ENCODE results near the gene FGF1.

Gene FGF1

GRCh38 chr5:142685418-142686209 is at the start of gene FGF1:
FGF1 (minus strand) TSS chr5:142686090; CDS start chr5:142614127, 71,963 bp downstream.
- DNase-seq, result no peak

- DNase-seq, result no peak
Observed at GRCh38 chr5:142727735-142728047, 41.8 kb upstream of the FGF1 start.

GRCh38 chr5:142726188-142726731 is 40.4 kb upstream of the FGF1 start:
- DNase-seq, result no peak

GRCh38 chr5:142725231-142726187 is 39.6 kb upstream of the FGF1 start:
- DNase-seq, result no peak

GRCh38 chr5:142724821-142725220 is 38.9 kb upstream of the FGF1 start:
- DNase-seq, result no peak

GRCh38 chr5:142722896-142723295 is 37.0 kb upstream of the FGF1 start:
- DNase-seq, result no peak

- DNase-seq, result no peak
Observed at GRCh38 chr5:142722146-142722545, 36.3 kb upstream of the FGF1 start.

GRCh38 chr5:142720641-142721271 is 34.9 kb upstream of the FGF1 start:
- DNase-seq, result no peak

GRCh38 chr5:142719836-142720370 is 34.0 kb upstream of the FGF1 start:
- no peak for DNase-seq

GRCh38 chr5:142717582-142718215 is 31.8 kb upstream of the FGF1 start:
- no peak for DNase-seq

GRCh38 chr5:142716963-142717362 is 31.1 kb upstream of the FGF1 start:
- no peak for DNase-seq

GRCh38 chr5:142715291-142715690 is 29.4 kb upstream of the FGF1 start:
- no peak for DNase-seq

- DNase-seq, result peak; percentile 86
Observed at GRCh38 chr5:142713121-142713706, 27.3 kb upstream of the FGF1 start.

GRCh38 chr5:142703153-142703552 is 17.3 kb upstream of the FGF1 start:
- DNase-seq, result no peak

- DNase-seq, result no peak
Observed at GRCh38 chr5:142701673-142702311, 15.9 kb upstream of the FGF1 start.

GRCh38 chr5:142700566-142700965 is 14.7 kb upstream of the FGF1 start:
- no peak for DNase-seq

GRCh38 chr5:142699184-142699720 is 13.4 kb upstream of the FGF1 start:
- DNase-seq, result peak; percentile 14

GRCh38 chr5:142698447-142699183 is 12.7 kb upstream of the FGF1 start:
- DNase-seq, result no peak

- no peak for DNase-seq
Observed at GRCh38 chr5:142697356-142698255, 11.7 kb upstream of the FGF1 start.

Measured in KG1 (cell line).